CD8-positive, alpha-beta memory T cell (primary cell): ENCODE results near the gene RAB27A. TPM values are rescaled to one million over a fixed set of nuclear protein-coding genes. Genes with fewer than 3 reads are reported as not detected.

ENCODE experiments used
- CTCF ChIA-PET: fragments of 350-600 bp; sonication (Branson Sonifier 250); formaldehyde crosslinking; loops from one replicate; lab custom pipeline; 2021; ENCODE audit warnings: antibody characterized with exemption; lab: Charles Lee
- POLR2A ChIA-PET: fragments of 350-600 bp; sonication (Branson Sonifier 250); formaldehyde crosslinking; loops from one replicate; lab custom pipeline; 2021; ENCODE audit warnings: antibody characterized with exemption; lab: Charles Lee
- DNase-seq, 5 donors: peaks; one replicate each; pipeline versions ENCODE4 v3.0.0 to v3.0.0-alpha.2; 2020 to 2022; ENCODE audit warnings: mixed read lengths in 1 of 5
- H3K27ac ChIP-seq: one replicate; pipeline ENCODE4 v1.7.0; 2013; ENCODE audit warnings: low read depth, mild to moderate bottlenecking, low read length, moderate library complexity
- H3K27me3 ChIP-seq: 2 replicates; pipeline ENCODE4 v1.7.0; 2013; ENCODE audit warnings: low read length, mild to moderate bottlenecking; ENCODE audit not compliant: insufficient read depth, poor library complexity, severe bottlenecking
- H3K36me3 ChIP-seq: 2 replicates; pipeline ENCODE4 v1.7.0; 2013; ENCODE audit warnings: mild to moderate bottlenecking, low read length, moderate library complexity; ENCODE audit not compliant: insufficient read depth
- H3K4me1 ChIP-seq: 2 replicates; pipeline ENCODE4 v1.7.0; 2013; ENCODE audit warnings: mild to moderate bottlenecking, low read length, moderate library complexity; ENCODE audit not compliant: insufficient read depth
- H3K4me3 ChIP-seq: 2 replicates; pipeline ENCODE4 v1.7.0; 2013; ENCODE audit warnings: mild to moderate bottlenecking, low read length
- H3K9me3 ChIP-seq: 2 replicates; pipeline ENCODE4 v1.7.0; 2013; ENCODE audit warnings: mild to moderate bottlenecking, low read length
- H3K27ac Mint-ChIP-seq, 8 donors: one replicate each; pipeline ENCODE4 v1.8.0; 2020 to 2021; ENCODE audit warnings: mixed read lengths in 8 of 8, mild to moderate bottlenecking in 6 of 8, inconsistent platforms in 3 of 8, moderate library complexity in 3 of 8
- H3K27me3 Mint-ChIP-seq, 2 donors: one replicate each; pipeline ENCODE4 v1.8.0; 2020 to 2021; ENCODE audit warnings: mixed read lengths in 2 of 2, mild to moderate bottlenecking in 1 of 2, moderate library complexity in 1 of 2
- H3K36me3 Mint-ChIP-seq, 3 donors: one replicate each; pipeline ENCODE4 v1.8.0; 2020 to 2021; ENCODE audit warnings: mixed read lengths in 3 of 3, inconsistent platforms in 1 of 3, mild to moderate bottlenecking in 1 of 3
- H3K4me1 Mint-ChIP-seq, 3 donors: one replicate each; pipeline ENCODE4 v1.8.0; 2020 to 2021; ENCODE audit warnings: mixed read lengths in 3 of 3, inconsistent platforms in 1 of 3, mild to moderate bottlenecking in 1 of 3
- H3K4me3 Mint-ChIP-seq, 7 donors: one replicate each; pipeline ENCODE4 v1.8.0; 2020 to 2021; ENCODE audit warnings: mixed read lengths in 7 of 7, mild to moderate bottlenecking in 6 of 7, moderate library complexity in 4 of 7, inconsistent platforms in 2 of 7
- H3K9me3 Mint-ChIP-seq, 5 donors: one replicate each; pipeline ENCODE4 v1.8.0; 2020 to 2022; ENCODE audit warnings: mixed read lengths in 5 of 5, mild to moderate bottlenecking in 3 of 5, moderate library complexity in 2 of 5, inconsistent platforms in 1 of 5
- polyA plus RNA-seq: library from polyadenylated mRNA; unstranded; fragments of 300-500 nt; fragmentation: Illumina TruSeq; gene quantifications from one replicate; pipeline ENCODE4 v1.2.3, GENCODE V29; 2021
- total RNA-seq, 2 experiments: library from RNA; stranded (reverse); gene quantifications; one replicate each; pipeline ENCODE4 v1.2.3, GENCODE V29; 2021

RAB27A gene
- 100 to 1,000 TPM; 187 to 195 TPM for total RNA-seq
- 132 TPM for polyA plus RNA-seq

DNA sequence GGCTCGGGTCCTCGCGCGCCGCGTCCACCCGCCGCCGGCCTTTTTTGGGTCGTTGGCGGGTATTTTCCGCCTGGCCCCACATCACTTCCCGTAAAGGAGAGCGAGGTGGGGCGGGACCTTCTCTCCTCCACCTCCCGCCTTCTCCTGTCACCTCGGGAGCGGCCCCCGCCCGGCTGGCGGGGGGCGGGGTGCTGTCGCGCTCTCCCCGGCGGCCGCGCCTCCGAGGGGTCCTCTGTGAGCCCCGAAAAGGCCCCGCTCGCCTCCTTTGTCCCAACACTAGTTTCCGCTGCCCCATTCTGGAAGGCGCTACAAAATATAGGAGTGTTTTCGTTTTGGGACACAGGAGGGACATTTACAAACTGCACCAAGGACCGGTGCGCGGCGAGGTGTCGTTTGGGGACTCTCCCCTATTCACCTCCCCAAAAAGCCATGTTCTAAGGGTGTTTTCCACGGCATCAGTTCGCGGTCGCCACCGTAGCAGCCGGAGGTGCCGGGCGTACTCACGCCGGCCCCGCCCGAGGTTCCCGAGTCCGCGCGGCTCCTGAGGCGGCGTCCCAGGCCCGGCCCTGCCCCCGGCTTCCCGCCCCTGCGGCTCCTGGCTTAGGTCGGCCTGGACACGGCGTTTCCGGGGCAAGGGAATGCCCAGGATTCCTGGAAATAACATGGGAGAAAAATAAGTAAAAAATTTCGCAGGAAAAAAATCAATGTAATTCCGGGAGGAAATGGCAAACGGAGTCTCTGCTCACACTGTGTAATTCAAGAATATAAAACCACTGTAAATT lies at the start of gene RAB27A:
Gene RAB27A, minus strand, starts transcription at position 68 of the 782 bp plus-strand sequence. CDS start 54,879 bp downstream, outside the sequence.
- Mint-ChIP-seq H3K4me1 (peaks cover 36 to 46% (median 45%) of the 10 kb centered on the region in 3 donors), H3K9me3 (no peaks in the 10 kb centered on the region), H3K36me3 (peaks cover 0 to 31% (median 4%) of the 10 kb centered on the region in 3 donors), H3K4me3 (peak within 1 kb of the TSS; percentile 92 to 99 (median 97)), H3K27ac (peak within 1 kb of the TSS; percentile 94 to 99 (median 96)), H3K27me3 (no peaks in the 10 kb centered on the region)
- no peaks in the 10 kb centered on the region for H3K9me3 ChIP-seq
- no peaks in the 10 kb centered on the region for H3K27me3 ChIP-seq
- CTCF ChIA-PET = interaction anchor here (0.9 to 5.1 kb wide), 10 partner anchors 22 to 145 kb away, joined by 3 to 80 read pairs (median 8); partner anchors contain the start of genes PIGB, PIGBOS1 and RSL24D1
- peaks cover 22% of the 10 kb centered on the region for H3K4me1 ChIP-seq
- H3K36me3 ChIP-seq = no peaks in the 10 kb centered on the region
- peak; percentile 71 to 85 (median 76) for DNase-seq
- peak within 1 kb of the TSS; percentile 91 for H3K27ac ChIP-seq
- peak within 1 kb of the TSS; percentile 87 for H3K4me3 ChIP-seq
- POLR2A ChIA-PET = interaction anchor here (1.0 to 1.3 kb wide), 2 partner anchors 29 to 93 kb away, joined by 3 read pairs; partner anchors contain the start of genes PIGB, PIGBOS1 and RSL24D1

DNA sequence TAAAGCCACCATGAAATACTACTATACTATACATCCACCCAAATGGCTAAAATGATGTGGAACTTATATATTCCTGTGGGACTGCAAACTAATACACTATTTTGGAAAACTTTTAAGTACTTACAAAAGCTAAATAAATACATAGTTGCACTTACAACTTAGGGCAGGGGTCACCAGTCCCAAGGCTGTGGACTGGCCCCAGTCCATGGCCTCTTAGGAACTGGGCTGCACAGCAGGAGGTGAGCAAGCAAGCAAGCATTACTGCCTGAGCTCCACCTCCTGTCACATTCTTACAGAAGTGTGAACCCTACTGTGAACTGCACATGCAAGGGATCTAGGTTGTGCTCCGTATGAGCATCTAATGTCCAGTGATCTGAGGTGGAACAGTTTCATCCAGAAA lies 47.5 kb upstream of the RAB27A start:
- Histone ChIP-seq H3K4me1 (no peaks in the 10 kb centered on the region), H3K27ac (no peak overlapping the region), H3K4me3 (no peak overlapping the region), H3K27me3 (no peaks in the 10 kb centered on the region), H3K9me3 (no peaks in the 10 kb centered on the region), H3K36me3 (peaks cover 5% of the 10 kb centered on the region)
- Mint-ChIP-seq H3K36me3 (peaks cover 0 to 72% (median 14%) of the 10 kb centered on the region in 3 donors), H3K27ac (peak overlapping the region in 2 of 8 donors; percentile 32 to 47), H3K4me3 (no peak overlapping the region), H3K9me3 (no peaks in the 10 kb centered on the region), H3K27me3 (no peaks in the 10 kb centered on the region), H3K4me1 (no peaks in the 10 kb centered on the region)
- no peak for DNase-seq
- CTCF ChIA-PET = no interaction called here
- POLR2A ChIA-PET = no interaction called here

DNA sequence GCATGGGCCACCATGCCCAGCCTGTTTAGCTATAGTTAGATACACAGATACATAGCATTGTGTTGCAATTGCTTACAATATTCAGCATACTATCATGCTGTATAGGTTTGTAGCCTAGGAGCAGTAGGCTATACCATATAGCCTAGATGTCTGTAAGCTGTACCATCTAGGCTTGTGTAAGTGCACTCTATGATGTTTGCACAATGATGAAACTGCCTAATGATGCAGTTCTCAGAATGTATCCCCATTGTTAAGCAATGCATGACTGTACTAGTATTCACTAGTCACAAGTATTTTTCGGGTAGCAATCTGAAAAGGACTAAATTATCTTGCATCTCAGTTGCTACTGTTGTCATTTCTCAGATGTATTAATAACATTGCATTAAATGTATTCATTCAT lies 45.4 kb upstream of the RAB27A start:
- Mint-ChIP-seq H3K27me3 (no peaks in the 10 kb centered on the region), H3K27ac (peak overlapping the region in 1 of 8 donors; percentile 18), H3K9me3 (no peaks in the 10 kb centered on the region), H3K4me3 (no peak overlapping the region), H3K4me1 (no peaks in the 10 kb centered on the region), H3K36me3 (peaks cover 0 to 72% (median 18%) of the 10 kb centered on the region in 3 donors)
- no peak overlapping the region for H3K4me3 ChIP-seq
- no peaks in the 10 kb centered on the region for H3K27me3 ChIP-seq
- H3K27ac ChIP-seq = no peak overlapping the region
- H3K36me3 ChIP-seq = peaks cover 5% of the 10 kb centered on the region
- H3K4me1 ChIP-seq = no peaks in the 10 kb centered on the region
- no peak for DNase-seq
- H3K9me3 ChIP-seq = no peaks in the 10 kb centered on the region
- POLR2A ChIA-PET = no interaction called here
- CTCF ChIA-PET = no interaction called here

DNA sequence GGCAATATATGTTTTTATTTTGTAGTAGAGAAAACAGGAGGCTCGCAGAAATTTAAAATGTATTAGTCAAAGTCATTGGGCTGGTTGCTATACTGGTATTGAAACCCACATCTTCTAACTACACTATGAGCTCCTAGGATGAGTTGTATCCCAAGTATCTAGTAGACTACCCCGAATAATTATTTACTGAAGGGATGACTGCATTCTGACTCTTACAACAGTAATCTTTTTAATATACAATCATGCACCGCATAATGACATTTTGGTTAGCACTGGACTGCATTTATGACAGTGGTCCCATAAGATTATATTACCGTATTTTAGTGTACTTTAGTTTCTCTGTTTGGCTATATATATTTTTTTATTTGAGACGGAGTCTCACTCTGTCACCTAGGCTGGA lies 44.8 kb upstream of the RAB27A start:
- Histone ChIP-seq H3K27ac (no peak overlapping the region), H3K36me3 (peaks cover 6% of the 10 kb centered on the region), H3K4me1 (no peaks in the 10 kb centered on the region), H3K27me3 (no peaks in the 10 kb centered on the region), H3K9me3 (no peaks in the 10 kb centered on the region), H3K4me3 (no peak overlapping the region)
- H3K4me3 Mint-ChIP-seq = no peak overlapping the region
- H3K27me3 Mint-ChIP-seq = no peaks in the 10 kb centered on the region
- H3K36me3 Mint-ChIP-seq = peaks cover 0 to 72% (median 15%) of the 10 kb centered on the region in 3 donors
- no peaks in the 10 kb centered on the region for H3K4me1 Mint-ChIP-seq
- no peaks in the 10 kb centered on the region for H3K9me3 Mint-ChIP-seq
- CTCF ChIA-PET = no interaction called here
- no peak for DNase-seq
- H3K27ac Mint-ChIP-seq = no peak overlapping the region
- POLR2A ChIA-PET = no interaction called here

DNA sequence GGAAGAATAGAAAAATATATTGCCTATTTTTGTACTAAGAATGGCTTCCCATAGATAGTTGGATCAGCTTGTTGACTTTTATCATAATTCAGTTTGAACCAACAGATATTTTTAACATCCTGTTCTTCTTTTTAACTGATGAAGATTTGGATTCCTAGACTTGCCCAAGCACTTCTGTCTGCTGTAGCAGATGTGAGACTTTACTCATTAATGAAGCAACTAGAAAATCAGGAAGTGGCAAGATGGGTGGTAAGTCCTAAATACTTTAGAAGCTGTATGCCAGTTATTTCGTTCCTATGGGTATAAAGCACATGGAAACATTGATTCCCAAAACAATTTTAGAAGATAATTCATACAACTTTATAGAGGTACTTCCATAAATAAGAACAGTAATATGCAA lies 37.8 kb upstream of the RAB27A start:
- Histone ChIP-seq H3K4me1 (no peaks in the 10 kb centered on the region), H3K9me3 (no peaks in the 10 kb centered on the region), H3K27ac (no peak overlapping the region), H3K27me3 (no peaks in the 10 kb centered on the region), H3K36me3 (peaks cover 8% of the 10 kb centered on the region), H3K4me3 (no peak overlapping the region)
- peaks cover 0 to 51% (median 8%) of the 10 kb centered on the region in 3 donors for H3K36me3 Mint-ChIP-seq
- CTCF ChIA-PET = no interaction called here
- H3K27me3 Mint-ChIP-seq = peaks cover 0 to 2% of the 10 kb centered on the region in 2 donors
- POLR2A ChIA-PET = no interaction called here
- H3K4me3 Mint-ChIP-seq = no peak overlapping the region
- H3K4me1 Mint-ChIP-seq = peaks cover 15 to 24% (median 18%) of the 10 kb centered on the region in 3 donors
- no peak overlapping the region for H3K27ac Mint-ChIP-seq
- H3K9me3 Mint-ChIP-seq = no peaks in the 10 kb centered on the region
- DNase-seq = no peak

DNA sequence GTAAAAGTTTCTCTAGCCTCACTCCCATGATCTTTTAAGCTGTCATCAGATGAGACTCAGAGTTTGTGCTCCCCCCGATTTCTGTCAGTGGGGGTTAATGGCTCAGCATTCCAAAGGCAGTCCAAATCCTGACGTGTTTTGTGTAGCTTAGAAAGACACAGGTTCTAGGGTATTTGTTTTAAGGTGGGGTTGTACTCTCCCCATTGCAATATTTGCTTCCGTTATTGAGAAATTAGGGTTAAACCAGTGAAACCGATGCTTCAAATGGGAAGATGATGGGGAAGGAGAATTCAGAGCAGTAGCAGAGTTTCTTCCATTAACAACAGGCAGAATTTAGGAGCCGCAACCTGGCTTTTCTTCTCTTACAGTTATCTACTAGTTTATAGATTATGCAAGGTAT lies 32.9 kb upstream of the RAB27A start:
- no peak for DNase-seq
- H3K27ac Mint-ChIP-seq = peak overlapping the region in 2 of 8 donors; percentile 32 to 35
- H3K4me3 Mint-ChIP-seq = peak overlapping the region in 1 of 7 donors; percentile 3
- H3K4me1 Mint-ChIP-seq = peaks cover 47 to 61% (median 54%) of the 10 kb centered on the region in 3 donors
- no peaks in the 10 kb centered on the region for H3K27me3 ChIP-seq
- H3K36me3 Mint-ChIP-seq = peaks cover 0 to 35% (median 5%) of the 10 kb centered on the region in 3 donors
- H3K4me1 ChIP-seq = peaks cover 32% of the 10 kb centered on the region
- ChIA-PET CTCF (interaction anchor here (0.9 kb wide), 1 partner anchor 117 kb away, joined by 4 read pairs; no protein-coding TSS in a partner anchor), POLR2A (no interaction called here)
- peaks cover 0 to 2% of the 10 kb centered on the region in 2 donors for H3K27me3 Mint-ChIP-seq
- H3K9me3 ChIP-seq = no peaks in the 10 kb centered on the region
- no peak overlapping the region for H3K27ac ChIP-seq
- H3K36me3 ChIP-seq = peaks cover 3% of the 10 kb centered on the region
- no peak overlapping the region for H3K4me3 ChIP-seq
- H3K9me3 Mint-ChIP-seq = no peaks in the 10 kb centered on the region

DNA sequence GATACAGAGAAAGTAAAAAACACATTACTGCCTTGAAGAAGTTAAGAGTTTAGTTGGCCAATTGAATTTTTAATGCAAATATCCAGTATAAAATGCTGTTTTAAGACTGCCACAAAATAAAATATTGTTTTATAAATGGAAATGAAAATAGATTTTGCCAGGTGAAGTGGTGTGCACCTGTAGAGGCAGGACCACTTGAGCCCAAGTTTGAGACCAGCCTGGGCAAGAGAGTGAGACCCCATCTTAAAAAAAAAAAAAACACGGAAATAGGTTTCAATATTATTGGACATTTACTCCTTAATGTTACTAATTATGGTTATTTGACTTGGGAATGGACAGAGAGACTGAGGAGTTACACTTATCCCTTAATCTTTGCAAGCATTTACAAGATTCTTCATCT lies 31.4 kb upstream of the RAB27A start:
- ChIA-PET POLR2A (no interaction called here), CTCF (no interaction called here)
- no peak for DNase-seq
- H3K9me3 Mint-ChIP-seq = no peaks in the 10 kb centered on the region
- Histone ChIP-seq H3K9me3 (no peaks in the 10 kb centered on the region), H3K4me1 (peaks cover 38% of the 10 kb centered on the region), H3K27me3 (no peaks in the 10 kb centered on the region), H3K4me3 (no peak overlapping the region), H3K27ac (no peak overlapping the region), H3K36me3 (no peaks in the 10 kb centered on the region)
- H3K27ac Mint-ChIP-seq = peak overlapping the region in 4 of 8 donors; percentile 2 to 55 (median 26)
- H3K4me1 Mint-ChIP-seq = peaks cover 57 to 74% (median 68%) of the 10 kb centered on the region in 3 donors
- H3K36me3 Mint-ChIP-seq = peaks cover 0 to 39% (median 5%) of the 10 kb centered on the region in 3 donors
- H3K4me3 Mint-ChIP-seq = peak overlapping the region in 4 of 7 donors; percentile 2 to 54 (median 26)
- peaks cover 0 to 2% of the 10 kb centered on the region in 2 donors for H3K27me3 Mint-ChIP-seq

DNA sequence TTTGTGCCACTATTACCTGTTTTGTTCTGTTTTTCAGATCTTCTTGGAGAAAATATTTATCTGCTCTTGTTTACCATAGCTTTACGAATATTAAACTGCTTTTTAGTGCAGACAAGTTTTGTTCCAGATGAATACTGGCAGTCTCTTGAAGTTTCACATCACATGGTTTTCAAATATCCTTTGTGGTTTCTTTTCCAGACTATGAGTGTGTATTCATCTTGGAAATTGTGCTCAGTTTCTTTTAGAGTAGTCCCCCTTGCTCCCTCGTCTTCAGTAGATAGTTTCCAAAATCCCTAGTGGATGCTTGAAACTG lies 30.6 kb upstream of the RAB27A start:
- Histone ChIP-seq H3K9me3 (no peaks in the 10 kb centered on the region), H3K27me3 (no peaks in the 10 kb centered on the region), H3K27ac (peak overlapping the region; percentile 99), H3K36me3 (no peaks in the 10 kb centered on the region), H3K4me1 (peaks cover 38% of the 10 kb centered on the region), H3K4me3 (peak overlapping the region; percentile 91)
- Mint-ChIP-seq H3K36me3 (peaks cover 0 to 40% (median 5%) of the 10 kb centered on the region in 3 donors), H3K27ac (peak overlapping the region in 7 of 8 donors; percentile 66 to 100 (median 77)), H3K4me1 (peaks cover 62 to 81% (median 73%) of the 10 kb centered on the region in 3 donors), H3K9me3 (no peaks in the 10 kb centered on the region), H3K27me3 (peaks cover 0 to 2% of the 10 kb centered on the region in 2 donors), H3K4me3 (peak overlapping the region; percentile 84 to 100 (median 98))
- POLR2A ChIA-PET = interaction anchor here (0.6 to 2.3 kb wide), 4 partner anchors 53 to 123 kb away, joined by 3 to 19 read pairs (median 15); partner anchors contain the start of genes CCPG1, PIERCE2 and RSL24D1
- CTCF ChIA-PET = interaction anchor here (0.8 to 2.8 kb wide), 2 partner anchors 53 to 119 kb away, joined by 3 to 11 read pairs; no protein-coding TSS in a partner anchor
- no peak for DNase-seq
